Ureter (tissue), 1 donor: ENCODE results near the gene GDF15. TPM values are rescaled to one million over a fixed set of nuclear protein-coding genes. Genes with fewer than 3 reads are reported as not detected.
A peak's percentile ranks its signal among the peaks of the same experiment; 100 is the strongest.
"Not testable (repeated sequence)": the region's sequence is repeated elsewhere in the genome, so short reads cannot be mapped to it uniquely, and the experiment has no call there.

Experiments
- DNase-seq: peaks from one replicate; pipeline ENCODE4 v3.0.0-alpha.2; 2020; ENCODE audit warnings: low spot score
- total RNA-seq: library from RNA; stranded (reverse); gene quantifications from one replicate; pipeline ENCODE4 v1.2.4, GENCODE V29; 2023
- donor health status: DM: yes; HTN: yes; CAD: no.

Gene GDF15
- total RNA-seq: 84.1 TPM

GRCh38 chr19:18385675-18386542 lies at the start of gene GDF15:
TSS of gene GDF15 (plus strand) at chr19:18386158. CDS start at chr19:18386190, 32 bp downstream.
- DNase-seq: peak; percentile 92

- DNase-seq: no peak
Observed at GRCh38 chr19:18338541-18338940, 47.4 kb upstream of the GDF15 start.

GRCh38 chr19:18339723-18340122 lies 46.2 kb upstream of the GDF15 start:
- DNase-seq: no peak

- DNase-seq: peak; percentile 73
Observed at GRCh38 chr19:18340190-18340989, 45.6 kb upstream of the GDF15 start, which contains the start of gene PGPEP1. TSS of gene PGPEP1 (plus strand) at chr19:18340598. CDS start at chr19:18340682, 84 bp downstream.

- peak; percentile 74 for DNase-seq
Observed at GRCh38 chr19:18340990-18341868, 44.7 kb upstream of the GDF15 start.

- DNase-seq: no peak
Observed at GRCh38 chr19:18342090-18342632, 43.8 kb upstream of the GDF15 start.

- DNase-seq: no peak
Observed at GRCh38 chr19:18344582-18344950, 41.4 kb upstream of the GDF15 start.

- DNase-seq: no peak
Observed at GRCh38 chr19:18345296-18345695, 40.7 kb upstream of the GDF15 start.

- DNase-seq: no peak
Observed at GRCh38 chr19:18346091-18346490, 39.9 kb upstream of the GDF15 start.

GRCh38 chr19:18348171-18348570 lies 37.8 kb upstream of the GDF15 start:
- no peak for DNase-seq

- not testable (repeated sequence) for DNase-seq
Observed at GRCh38 chr19:18348818-18349339, 37.1 kb upstream of the GDF15 start.

GRCh38 chr19:18349524-18350128 lies 36.3 kb upstream of the GDF15 start:
- peak; percentile 77 for DNase-seq

- no peak for DNase-seq
Observed at GRCh38 chr19:18350490-18350889, 35.5 kb upstream of the GDF15 start.

GRCh38 chr19:18351544-18351943 lies 34.4 kb upstream of the GDF15 start:
- DNase-seq: no peak

GRCh38 chr19:18353378-18354005 lies 32.5 kb upstream of the GDF15 start:
- DNase-seq: no peak

- DNase-seq: not testable (repeated sequence)
Observed at GRCh38 chr19:18354743-18355142, 31.2 kb upstream of the GDF15 start.

GRCh38 chr19:18357041-18357440 lies 28.9 kb upstream of the GDF15 start:
- no peak for DNase-seq

- DNase-seq: no peak
Observed at GRCh38 chr19:18361646-18362045, 24.3 kb upstream of the GDF15 start.

GRCh38 chr19:18362934-18363542 lies 22.9 kb upstream of the GDF15 start:
- DNase-seq: no peak

- no peak for DNase-seq
Observed at GRCh38 chr19:18363787-18364186, 22.2 kb upstream of the GDF15 start.
